GM04503 (cell line): Measurements from ENCODE around the gene RICTOR.
"Not testable (repeated sequence)": the region's sequence is repeated elsewhere in the genome, so short reads cannot be mapped to it uniquely, and the experiment has no call there.

Experiments
- DNase-seq: peaks from one replicate; pipeline ENCODE4 v3.0.0-alpha.2; 2012; ENCODE audit warnings: low read depth

Gene RICTOR

DNA sequence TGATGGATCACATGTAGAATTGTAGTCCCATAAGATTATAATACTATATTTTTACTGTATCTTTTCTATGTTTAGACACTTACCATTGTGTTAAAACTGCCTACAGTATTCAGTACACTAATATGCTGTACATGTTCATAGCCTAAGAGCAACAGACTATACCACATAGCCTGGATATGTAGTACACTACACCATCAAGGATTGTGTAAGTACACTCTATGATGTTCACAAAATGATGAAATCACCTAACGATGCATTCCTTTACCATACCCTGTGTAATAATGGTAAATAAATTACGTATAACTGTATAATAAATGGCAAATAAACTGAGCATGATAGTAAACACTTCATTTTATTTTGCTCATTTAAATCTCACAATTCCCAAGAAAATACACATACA, 60.3 kb downstream of the RICTOR start:
- DNase-seq: no peak

DNA sequence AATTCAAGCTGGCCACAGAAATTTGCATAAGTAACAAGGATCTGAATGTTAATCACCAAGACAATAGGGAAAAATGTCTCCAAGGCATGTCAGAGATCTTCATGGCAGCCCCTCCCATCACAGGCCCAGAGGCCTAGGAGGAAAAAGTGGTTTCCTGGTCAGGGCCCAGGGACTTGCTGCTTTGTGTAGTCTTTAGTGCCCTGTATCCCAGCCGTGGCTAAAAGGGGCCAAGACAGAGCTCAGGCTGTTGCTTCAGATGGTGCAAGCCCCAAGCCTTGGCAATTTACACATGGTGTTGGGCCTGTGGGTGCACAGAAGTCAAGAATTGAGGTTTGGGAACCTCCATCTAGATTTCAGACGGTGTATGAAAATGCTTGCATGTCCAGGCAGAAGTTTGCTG, 63.2 kb downstream of the RICTOR start:
- not testable (repeated sequence) for DNase-seq

DNA sequence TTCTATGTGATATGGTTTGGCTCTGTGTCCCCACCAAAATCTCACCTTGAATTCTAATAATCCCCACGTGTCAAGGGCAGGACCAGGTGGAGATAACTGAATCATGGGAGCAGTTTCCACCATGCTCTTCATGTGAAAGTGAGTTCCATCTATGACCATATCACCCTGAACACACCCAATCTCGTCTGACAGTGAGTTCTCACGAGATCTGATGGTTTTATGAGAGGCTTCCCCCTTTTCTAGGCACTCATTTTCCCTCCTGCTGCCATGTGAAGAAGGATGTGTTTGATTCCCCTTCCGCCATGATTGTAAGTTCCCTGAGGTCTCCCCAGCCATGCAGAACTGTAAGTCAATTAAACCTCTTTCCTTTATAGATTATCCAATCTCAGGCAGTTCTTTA, 64.2 kb downstream of the RICTOR start:
- DNase-seq: no peak

DNA sequence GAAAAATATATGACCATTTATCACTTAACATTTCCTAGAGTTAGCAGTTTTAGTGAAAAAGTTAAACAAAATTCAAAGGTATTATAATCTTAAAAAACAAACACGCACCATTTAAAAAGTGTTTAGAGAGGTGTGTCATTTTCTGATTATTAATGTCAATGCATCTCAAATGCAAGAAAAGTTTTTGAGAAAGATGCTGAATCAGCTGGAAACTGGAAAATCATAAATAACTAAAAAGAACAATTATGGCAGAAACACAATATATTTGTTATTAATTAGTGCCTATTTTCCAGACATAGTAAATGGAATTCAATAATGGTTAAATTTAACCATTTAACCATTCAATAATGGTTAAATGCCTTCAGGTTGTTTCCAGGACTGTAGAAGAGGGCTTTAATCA, 64.9 kb downstream of the RICTOR start:
- no peak for DNase-seq

- no peak for DNase-seq
These were observed 67.5 kb downstream of the RICTOR start for GRCh38 chr5:39006650-39007049.

- DNase-seq: no peak
These were observed 68.5 kb downstream of the RICTOR start for GRCh38 chr5:39005566-39006232.

- no peak for DNase-seq
These were observed 72.5 kb downstream of the RICTOR start for GRCh38 chr5:39001683-39002082.

GRCh38 chr5:38999037-38999436, 75.2 kb downstream of the RICTOR start:
- DNase-seq: no peak

- DNase-seq: no peak
These were observed 76.6 kb downstream of the RICTOR start for GRCh38 chr5:38997591-38997990.

- no peak for DNase-seq
These were observed 78.1 kb downstream of the RICTOR start for GRCh38 chr5:38996123-38996522.

DNA sequence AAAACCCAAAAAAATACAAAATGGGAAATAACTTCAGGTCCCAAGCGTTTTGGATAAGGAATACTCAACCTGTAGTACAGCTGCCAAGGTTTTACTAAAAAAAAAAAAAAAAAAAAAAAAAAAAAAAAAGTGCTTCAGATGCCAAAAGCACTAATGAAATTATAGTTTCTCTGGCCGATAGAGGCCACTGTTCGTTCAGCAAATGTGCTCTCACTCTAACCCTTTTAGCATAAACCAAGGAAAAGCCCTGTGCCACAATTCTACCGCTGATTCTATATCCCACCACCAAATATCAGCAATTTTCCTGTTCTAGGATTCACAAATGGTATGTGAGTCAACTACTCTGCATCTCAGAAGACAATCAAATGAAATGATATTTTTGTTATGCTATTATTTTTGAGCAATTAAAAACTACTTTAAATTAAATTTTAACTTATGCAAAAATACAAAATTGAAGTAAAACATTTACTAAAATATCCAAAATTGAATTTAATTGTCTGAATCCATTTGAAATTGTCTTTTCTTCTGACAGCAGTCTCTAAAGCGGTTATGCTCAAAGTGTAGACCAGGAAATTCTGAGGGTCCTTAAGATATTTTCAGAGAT, 79.8 kb downstream of the RICTOR start:
- DNase-seq: no peak

DNA sequence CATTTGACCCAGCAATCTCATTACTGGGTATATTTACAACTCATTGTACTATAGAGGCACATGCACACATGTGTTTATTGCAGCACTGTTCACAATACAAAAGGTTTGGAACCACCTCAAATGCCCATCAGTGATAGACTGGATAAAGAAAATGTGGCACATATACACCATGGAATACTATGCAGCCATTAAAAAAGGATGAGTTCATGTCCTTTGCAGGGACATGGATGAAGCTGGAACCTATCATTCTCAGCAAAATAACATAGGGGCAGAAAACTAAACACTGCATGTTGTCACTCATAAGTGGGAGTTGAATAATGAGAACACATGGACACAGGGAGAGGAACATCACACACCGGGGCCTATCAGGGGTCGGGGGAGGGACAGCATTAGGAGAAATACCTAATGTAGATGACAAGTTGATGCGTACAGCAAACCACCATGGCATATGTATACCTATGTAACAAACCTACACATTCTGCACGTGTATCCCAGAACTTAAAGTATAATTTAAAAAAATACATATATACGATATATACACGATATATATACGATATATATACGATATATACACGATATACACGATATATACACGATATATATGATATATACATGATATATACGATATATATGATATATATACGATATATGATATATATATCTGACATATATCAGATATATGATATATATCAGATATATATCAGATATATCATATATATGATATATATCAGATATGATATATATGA, 84.1 kb downstream of the RICTOR start:
- DNase-seq: not testable (repeated sequence)

DNA sequence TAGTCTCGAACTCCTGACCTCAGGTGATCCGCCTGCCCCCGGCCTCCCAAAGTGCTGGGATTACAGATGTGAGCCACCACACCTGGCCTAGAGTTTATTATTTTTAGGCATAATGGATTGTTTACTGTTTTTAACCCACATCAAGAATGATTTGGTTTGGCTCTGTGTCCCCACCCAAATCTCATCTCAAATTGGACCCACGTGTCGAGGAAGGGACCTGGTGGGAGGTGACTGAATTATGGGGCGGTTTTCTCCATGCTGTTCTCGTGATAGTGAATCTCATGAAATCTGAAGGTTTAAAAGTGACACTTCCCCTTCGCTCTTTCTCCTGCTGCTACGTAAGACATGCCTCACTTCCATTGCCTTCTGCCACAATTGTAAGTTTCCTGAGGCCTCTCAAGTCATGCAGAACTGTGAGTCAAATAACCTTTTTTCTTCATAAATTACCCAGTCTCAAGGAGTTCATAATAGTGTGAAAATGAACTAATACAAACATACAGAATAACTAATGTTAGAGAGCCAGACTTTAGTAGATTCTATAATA, 88.2 kb downstream of the RICTOR start:
- DNase-seq: no peak

- no peak for DNase-seq
These were observed 94.7 kb downstream of the RICTOR start for GRCh38 chr5:38979535-38979934.

GRCh38 chr5:38978036-38978435, 96.2 kb downstream of the RICTOR start:
- DNase-seq: no peak

DNA sequence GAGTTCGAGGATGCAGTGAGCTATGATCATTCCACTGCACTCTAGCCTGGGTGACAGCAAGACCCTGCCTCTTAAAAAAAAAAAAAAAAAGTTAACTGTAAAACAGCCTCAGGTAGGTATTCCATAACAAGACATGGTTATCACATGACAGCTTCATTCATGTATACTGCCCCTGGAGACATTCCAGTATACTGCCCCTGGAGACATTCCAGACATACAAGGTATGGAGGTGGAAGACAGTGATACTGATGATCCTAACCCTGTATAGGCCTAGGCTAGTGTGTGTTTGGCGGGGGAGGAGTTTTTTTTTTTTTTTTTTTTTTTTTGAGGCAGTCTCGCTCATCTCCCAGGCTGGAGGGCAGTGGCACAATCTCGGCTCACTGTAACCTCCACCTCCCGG, 105.5 kb downstream of the RICTOR start:
- DNase-seq: no peak

- DNase-seq: no peak
These were observed 112.5 kb downstream of the RICTOR start for GRCh38 chr5:38961691-38962090.

GRCh38 chr5:38953426-38954012, 120.7 kb downstream of the RICTOR start:
- no peak for DNase-seq

DNA sequence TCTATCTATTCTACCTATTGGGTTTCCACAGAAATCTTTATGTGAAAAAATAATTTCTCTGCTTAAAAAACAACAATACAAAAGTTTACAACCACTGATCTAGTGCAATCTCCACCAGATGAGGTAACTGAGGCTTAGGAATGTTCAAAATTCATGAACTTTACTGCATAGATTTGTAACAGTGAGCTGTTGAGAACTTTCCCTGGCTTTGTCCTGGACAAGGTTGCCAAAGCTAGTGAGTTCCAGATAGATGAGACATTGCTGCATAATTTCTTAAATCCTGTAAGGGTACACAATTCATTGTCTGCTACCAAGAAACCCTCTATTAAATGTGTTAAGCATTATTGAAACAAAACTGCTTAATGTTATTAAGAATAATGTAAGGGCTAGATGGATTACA, 125.7 kb downstream of the RICTOR start:
- peak; percentile 57 for DNase-seq

- no peak for DNase-seq
These were observed 129.9 kb downstream of the RICTOR start for GRCh38 chr5:38944282-38944681.

GRCh38 chr5:38941912-38942311, 132.3 kb downstream of the RICTOR start:
- DNase-seq: no peak

DNA sequence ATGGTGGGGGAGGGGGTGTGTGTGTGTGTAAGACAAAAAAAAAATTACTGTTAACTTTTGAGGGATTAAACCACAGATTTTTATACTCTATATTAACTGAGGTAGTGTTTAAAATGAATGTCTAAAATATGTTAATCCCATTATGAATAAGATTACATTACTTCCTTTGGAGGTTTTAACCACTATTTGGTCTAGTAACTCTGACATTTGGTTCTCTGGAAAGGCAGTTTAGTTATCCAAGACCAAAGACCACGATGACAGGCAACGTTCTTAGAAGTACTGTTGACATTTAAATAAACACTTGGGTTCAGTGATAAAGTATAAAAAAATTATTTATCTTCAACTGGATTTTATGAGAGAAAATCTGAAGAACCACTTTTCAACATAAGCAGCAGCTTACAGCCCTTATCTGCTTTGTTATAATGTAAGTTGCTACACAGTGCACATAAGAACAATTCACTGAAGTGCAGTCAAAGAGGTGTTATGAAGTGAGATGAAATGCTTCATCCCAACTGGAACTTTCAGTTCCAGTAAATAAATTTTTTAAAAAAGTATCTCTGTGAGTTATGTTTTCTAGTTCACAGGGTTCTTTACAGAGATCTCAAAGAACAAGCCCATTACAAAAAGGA, 133.9 kb downstream of the RICTOR start:
- no peak for DNase-seq
